Activated T-helper 17 cell treated with anti-CD3 and anti-CD28 coated beads, Interleukin-2, amount 50 U/mL, for 72 hours (primary cell): ENCODE data around the gene INPP5J. TPM values are rescaled to one million over a fixed set of nuclear protein-coding genes. Genes with fewer than 3 reads are reported as not detected.
"Not testable (repeated sequence)": the region's sequence is repeated elsewhere in the genome, so short reads cannot be mapped to it uniquely, and the experiment has no call there.

Experiments
- ATAC-seq: fragments of 150-1000 bp; cut with Tn5 transposase; replicated peaks from 2 replicates; pipeline ENCODE4 v1.10.0; 2021; ENCODE audit warnings: mild to moderate bottlenecking, moderate library complexity
- H3K27ac Mint-ChIP-seq: one replicate; pipeline ENCODE4 v1.8.0; 2022; ENCODE audit warnings: mixed read lengths
- H3K27me3 Mint-ChIP-seq: one replicate; pipeline ENCODE4 v1.8.0; 2022; ENCODE audit warnings: mixed read lengths
- H3K36me3 Mint-ChIP-seq: one replicate; pipeline ENCODE4 v1.8.0; 2022; ENCODE audit warnings: low read depth, mild to moderate bottlenecking, mixed read lengths
- H3K4me1 Mint-ChIP-seq: one replicate; pipeline ENCODE4 v1.8.0; 2022; ENCODE audit warnings: mixed read lengths
- H3K4me3 Mint-ChIP-seq: one replicate; pipeline ENCODE4 v1.8.0; 2022; ENCODE audit warnings: mild to moderate bottlenecking, mixed read lengths
- H3K9me3 Mint-ChIP-seq: one replicate; pipeline ENCODE4 v1.8.0; 2022; ENCODE audit warnings: mixed read lengths
- total RNA-seq, 2 donors: library from RNA; stranded (reverse); gene quantifications; one replicate each; pipeline ENCODE4 v1.2.3, GENCODE V29; 2022

Gene INPP5J
- total RNA-seq, 2 donors from 2014 or later = 0.09 to 0.34 TPM

GRCh38 chr22:31154975-31155374, 32.2 kb downstream of the INPP5J start:
- no peak overlapping the region for H3K27ac Mint-ChIP-seq
- H3K9me3 Mint-ChIP-seq = no peaks in the 10 kb centered on the region
- H3K36me3 Mint-ChIP-seq = no peaks in the 10 kb centered on the region
- H3K4me1 Mint-ChIP-seq = no peaks in the 10 kb centered on the region
- no peak for ATAC-seq
- H3K27me3 Mint-ChIP-seq = peaks cover 2% of the 10 kb centered on the region
- H3K4me3 Mint-ChIP-seq = no peak overlapping the region

- H3K27me3 Mint-ChIP-seq = no peaks in the 10 kb centered on the region
- no peak overlapping the region for H3K27ac Mint-ChIP-seq
- no peak overlapping the region for H3K4me3 Mint-ChIP-seq
- ATAC-seq = no peak
- H3K36me3 Mint-ChIP-seq = no peaks in the 10 kb centered on the region
- H3K9me3 Mint-ChIP-seq = no peaks in the 10 kb centered on the region
- no peaks in the 10 kb centered on the region for H3K4me1 Mint-ChIP-seq
Observed at GRCh38 chr22:31155422-31155821, 32.7 kb downstream of the INPP5J start.

GRCh38 chr22:31160328-31160978, 37.7 kb downstream of the INPP5J start:
- H3K27me3 Mint-ChIP-seq = no peaks in the 10 kb centered on the region
- H3K4me3 Mint-ChIP-seq = peak overlapping the region; percentile 94
- peak; percentile 57 for ATAC-seq
- peaks cover 16% of the 10 kb centered on the region for H3K4me1 Mint-ChIP-seq
- H3K36me3 Mint-ChIP-seq = peaks cover 26% of the 10 kb centered on the region
- no peaks in the 10 kb centered on the region for H3K9me3 Mint-ChIP-seq
- H3K27ac Mint-ChIP-seq = peak overlapping the region; percentile 89

GRCh38 chr22:31161386-31161785, 38.6 kb downstream of the INPP5J start:
- H3K4me1 Mint-ChIP-seq = peaks cover 21% of the 10 kb centered on the region
- no peaks in the 10 kb centered on the region for H3K9me3 Mint-ChIP-seq
- H3K27me3 Mint-ChIP-seq = no peaks in the 10 kb centered on the region
- H3K4me3 Mint-ChIP-seq = peak overlapping the region; percentile 94
- peaks cover 34% of the 10 kb centered on the region for H3K36me3 Mint-ChIP-seq
- peak overlapping the region; percentile 89 for H3K27ac Mint-ChIP-seq
- no peak for ATAC-seq

- H3K36me3 Mint-ChIP-seq = peaks cover 42% of the 10 kb centered on the region
- ATAC-seq = no peak
- H3K9me3 Mint-ChIP-seq = no peaks in the 10 kb centered on the region
- peaks cover 22% of the 10 kb centered on the region for H3K4me1 Mint-ChIP-seq
- H3K4me3 Mint-ChIP-seq = peak overlapping the region; percentile 94
- peak overlapping the region; percentile 89 for H3K27ac Mint-ChIP-seq
- H3K27me3 Mint-ChIP-seq = no peaks in the 10 kb centered on the region
Observed at GRCh38 chr22:31162015-31162765, 39.4 kb downstream of the INPP5J start.

- no peak overlapping the region for H3K4me3 Mint-ChIP-seq
- peaks cover 29% of the 10 kb centered on the region for H3K4me1 Mint-ChIP-seq
- ATAC-seq = no peak
- peaks cover 64% of the 10 kb centered on the region for H3K36me3 Mint-ChIP-seq
- no peaks in the 10 kb centered on the region for H3K27me3 Mint-ChIP-seq
- no peaks in the 10 kb centered on the region for H3K9me3 Mint-ChIP-seq
- H3K27ac Mint-ChIP-seq = no peak overlapping the region
Observed at GRCh38 chr22:31170971-31171370, 48.2 kb downstream of the INPP5J start.

- not testable (repeated sequence) for ATAC-seq, H3K27me3 Mint-ChIP-seq, H3K9me3 Mint-ChIP-seq, H3K27ac Mint-ChIP-seq, H3K4me3 Mint-ChIP-seq
- peaks cover 24% of the 10 kb centered on the region for H3K4me1 Mint-ChIP-seq
- H3K36me3 Mint-ChIP-seq = peaks cover 64% of the 10 kb centered on the region
Observed at GRCh38 chr22:31171734-31172133, 49.0 kb downstream of the INPP5J start.

- Mint-ChIP-seq H3K27me3 (no peaks in the 10 kb centered on the region), H3K9me3 (no peaks in the 10 kb centered on the region)
- ATAC-seq = peak; percentile 97
Observed at GRCh38 chr22:31173386-31174145, 50.8 kb downstream of the INPP5J start.

GRCh38 chr22:31176923-31177322, 54.2 kb downstream of the INPP5J start:
- H3K27me3 Mint-ChIP-seq = no peaks in the 10 kb centered on the region
- peak overlapping the region; percentile 34 for H3K27ac Mint-ChIP-seq
- no peak for ATAC-seq
- H3K36me3 Mint-ChIP-seq = peaks cover 62% of the 10 kb centered on the region
- no peaks in the 10 kb centered on the region for H3K9me3 Mint-ChIP-seq
- no peak overlapping the region for H3K4me3 Mint-ChIP-seq
- peaks cover 26% of the 10 kb centered on the region for H3K4me1 Mint-ChIP-seq

More at GRCh38 chr22:31173386-31174145, 50.8 kb downstream of the INPP5J start:
- H3K27ac Mint-ChIP-seq = peak overlapping the region; percentile 87
- H3K4me3 Mint-ChIP-seq = peak overlapping the region; percentile 62
- H3K36me3 Mint-ChIP-seq = peaks cover 64% of the 10 kb centered on the region
- peaks cover 21% of the 10 kb centered on the region for H3K4me1 Mint-ChIP-seq

GRCh38 chr22:31177420-31178162, 54.8 kb downstream of the INPP5J start:
- no peaks in the 10 kb centered on the region for H3K27me3 Mint-ChIP-seq
- ATAC-seq = no peak
- H3K4me1 Mint-ChIP-seq = peaks cover 26% of the 10 kb centered on the region
- peak overlapping the region; percentile 69 for H3K27ac Mint-ChIP-seq
- peaks cover 59% of the 10 kb centered on the region for H3K36me3 Mint-ChIP-seq
- no peak overlapping the region for H3K4me3 Mint-ChIP-seq
- H3K9me3 Mint-ChIP-seq = no peaks in the 10 kb centered on the region

- peak overlapping the region; percentile 69 for H3K27ac Mint-ChIP-seq
- no peak overlapping the region for H3K4me3 Mint-ChIP-seq
- H3K4me1 Mint-ChIP-seq = peaks cover 14% of the 10 kb centered on the region
- H3K27me3 Mint-ChIP-seq = no peaks in the 10 kb centered on the region
- no peak for ATAC-seq
- peaks cover 56% of the 10 kb centered on the region for H3K36me3 Mint-ChIP-seq
- H3K9me3 Mint-ChIP-seq = no peaks in the 10 kb centered on the region
Observed at GRCh38 chr22:31178859-31179258, 56.1 kb downstream of the INPP5J start.

GRCh38 chr22:31179345-31179744, 56.6 kb downstream of the INPP5J start:
- Mint-ChIP-seq H3K9me3 (no peaks in the 10 kb centered on the region), H3K27me3 (no peaks in the 10 kb centered on the region), H3K27ac (peak overlapping the region; percentile 69), H3K36me3 (peaks cover 57% of the 10 kb centered on the region), H3K4me1 (peaks cover 11% of the 10 kb centered on the region), H3K4me3 (no peak overlapping the region)
- peak; percentile 21 for ATAC-seq

GRCh38 chr22:31184015-31184414, 61.2 kb downstream of the INPP5J start:
- Mint-ChIP-seq H3K27ac (no peak overlapping the region), H3K27me3 (no peaks in the 10 kb centered on the region), H3K9me3 (no peaks in the 10 kb centered on the region), H3K4me1 (peaks cover 5% of the 10 kb centered on the region), H3K4me3 (no peak overlapping the region), H3K36me3 (peaks cover 58% of the 10 kb centered on the region)
- no peak for ATAC-seq
